ENCODE measurements around the gene RRN3. TPM values are rescaled to one million over a fixed set of nuclear protein-coding genes. Genes with fewer than 3 reads are reported as not detected.
"Not testable (repeated sequence)": the region's sequence is repeated elsewhere in the genome, so short reads cannot be mapped to it uniquely, and the experiment has no call there.

The RRN3 gene
- total and polyA plus RNA-seq, 9 of the 15 experiments (the other 6 are each of a cell fraction or from before 2014, with no cell fraction given), result 22.2 to 49.5 (median 28.4) TPM

DNA sequence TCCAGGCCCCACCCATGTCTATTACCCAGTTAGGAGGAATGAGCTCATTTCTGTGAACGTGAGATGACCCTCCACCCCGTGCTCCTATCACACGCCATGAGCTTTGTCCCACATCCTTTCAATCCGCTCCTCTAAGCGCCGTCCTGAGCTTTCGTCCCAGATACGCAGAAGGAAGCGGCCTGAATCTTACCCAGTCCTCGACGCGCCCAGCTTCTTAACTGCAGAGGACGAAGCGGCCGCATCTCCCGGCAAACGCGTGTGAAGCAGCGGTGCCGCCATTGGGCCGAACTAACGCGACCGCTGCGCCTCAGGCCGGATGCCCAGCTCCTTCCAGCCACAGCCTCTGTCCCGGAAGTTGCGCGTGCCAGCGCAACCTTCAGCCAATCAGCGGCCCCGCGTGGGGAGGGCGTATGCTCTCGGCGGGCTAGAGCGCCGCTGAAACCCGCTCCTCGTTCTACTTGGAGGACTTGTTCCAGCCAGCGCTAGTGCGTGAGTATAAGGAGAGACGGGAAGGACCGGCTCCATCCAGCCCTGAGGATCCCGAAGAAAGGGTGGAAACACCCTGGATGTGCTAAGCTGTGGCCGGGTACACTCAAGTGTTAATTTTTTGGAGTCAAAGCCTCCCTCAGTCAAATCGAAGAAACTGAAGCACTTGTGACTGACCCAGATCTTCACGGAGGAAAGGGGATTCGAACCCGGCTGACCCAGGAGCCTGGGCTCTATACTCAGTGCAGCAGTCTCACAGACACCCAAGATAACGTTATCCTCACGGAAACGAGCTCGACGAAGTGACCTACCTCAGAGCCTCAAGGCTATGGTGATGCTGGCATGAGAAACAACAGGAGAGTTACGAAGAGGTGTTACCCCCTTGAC is at the start of gene RRN3 (continued):
- TF ChIP-seq C11orf30 (IDR thresholded peaks at IDR 0.05; ENCODE audit: low read depth) (peak; percentile 85), FOXM1 (CRISPR knock-in tag; IDR thresholded peaks at IDR 0.05; ENCODE audit: low read depth) (0 out of 2 replicates have a peak, but pooled peaks have one; percentile 44), MTA3 (IDR thresholded peaks at IDR 0.05; ENCODE audit: borderline replicate concordance) (peak; percentile 65; the same call in 1 of the 2 replicates), RBBP5 (IDR thresholded peaks at IDR 0.05; ENCODE audit: borderline replicate concordance, insufficient read depth, low read length, poor library complexity, severe bottlenecking) (peak; percentile 77), NFYB (IDR thresholded peaks at IDR 0.05; ENCODE audit: extremely low read depth, insufficient read length) (peak; percentile 32), NCOR1 (IDR thresholded peaks at IDR 0.05) (peak; percentile 38; the same call in 1 of the 2 replicates), SOX6 (IDR thresholded peaks at IDR 0.05) (peak; percentile 63), MYC (IDR thresholded peaks at IDR 0.05; ENCODE audit: low read depth, low read length) (peak; percentile 88; the same call in 1 of the 2 replicates), CREB1 (IDR thresholded peaks at IDR 0.05) (peak; percentile 64), CREB1 (CRISPR knock-in tag; IDR thresholded peaks at IDR 0.05) (peak; percentile 75), RB1 (IDR thresholded peaks at IDR 0.05; ENCODE audit: low read depth) (peak; percentile 80), POLR2H (tag; IDR thresholded peaks at IDR 0.05; ENCODE audit: low read depth) (peak; percentile 82), ZBTB17 (CRISPR knock-in tag; IDR thresholded peaks at IDR 0.05) (0 out of 2 replicates have a peak, but pooled peaks have one; percentile 73), TBP (optimal IDR thresholded peaks at IDR 0.05; ENCODE audit: low read depth, low read length) (peak; percentile 78), ZNF282 (CRISPR knock-in tag; IDR thresholded peaks at IDR 0.05) (0 out of 2 replicates have a peak, but pooled peaks have one; percentile 71), GTF2E2 (tag; IDR thresholded peaks at IDR 0.05) (peak; percentile 84)
- TF ChIP-seq, protein P1, sequence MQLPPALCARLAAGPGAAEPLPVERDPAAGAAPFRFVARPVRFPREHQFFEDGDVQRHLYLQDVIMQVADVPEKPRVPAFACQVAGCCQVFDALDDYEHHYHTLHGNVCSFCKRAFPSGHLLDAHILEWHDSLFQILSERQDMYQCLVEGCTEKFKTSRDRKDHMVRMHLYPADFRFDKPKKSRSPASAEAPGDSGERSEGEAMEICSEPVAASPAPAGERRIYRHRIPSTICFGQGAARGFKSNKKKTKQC (CRISPR knock-in tag; IDR thresholded peaks at IDR 0.05), result 0 out of 2 replicates have a peak, but pooled peaks have one; percentile 31
- TF ChIP-seq, protein P2, sequence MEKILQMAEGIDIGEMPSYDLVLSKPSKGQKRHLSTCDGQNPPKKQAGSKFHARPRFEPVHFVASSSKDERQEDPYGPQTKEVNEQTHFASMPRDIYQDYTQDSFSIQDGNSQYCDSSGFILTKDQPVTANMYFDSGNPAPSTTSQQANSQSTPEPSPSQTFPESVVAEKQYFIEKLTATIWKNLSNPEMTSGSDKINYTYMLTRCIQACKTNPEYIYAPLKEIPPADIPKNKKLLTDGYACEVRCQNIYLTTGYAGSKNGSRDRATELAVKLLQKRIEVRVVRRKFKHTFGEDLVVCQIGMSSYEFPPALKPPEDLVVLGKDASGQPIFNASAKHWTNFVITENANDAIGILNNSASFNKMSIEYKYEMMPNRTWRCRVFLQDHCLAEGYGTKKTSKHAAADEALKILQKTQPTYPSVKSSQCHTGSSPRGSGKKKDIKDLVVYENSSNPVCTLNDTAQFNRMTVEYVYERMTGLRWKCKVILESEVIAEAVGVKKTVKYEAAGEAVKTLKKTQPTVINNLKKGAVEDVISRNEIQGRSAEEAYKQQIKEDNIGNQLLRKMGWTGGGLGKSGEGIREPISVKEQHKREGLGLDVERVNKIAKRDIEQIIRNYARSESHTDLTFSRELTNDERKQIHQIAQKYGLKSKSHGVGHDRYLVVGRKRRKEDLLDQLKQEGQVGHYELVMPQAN (IDR thresholded peaks at IDR 0.05; ENCODE audit: borderline replicate concordance), result peak; percentile 71; the same call in 1 of the 2 replicates
- not testable (repeated sequence) for TF ChIP-seq FOXM1 (IDR thresholded peaks at IDR 0.05; ENCODE audit: low read depth); MYC (CRISPR knock-in tag; IDR thresholded peaks at IDR 0.05; ENCODE audit: borderline replicate concordance, low read depth)
- TF ChIP-seq, protein P3, sequence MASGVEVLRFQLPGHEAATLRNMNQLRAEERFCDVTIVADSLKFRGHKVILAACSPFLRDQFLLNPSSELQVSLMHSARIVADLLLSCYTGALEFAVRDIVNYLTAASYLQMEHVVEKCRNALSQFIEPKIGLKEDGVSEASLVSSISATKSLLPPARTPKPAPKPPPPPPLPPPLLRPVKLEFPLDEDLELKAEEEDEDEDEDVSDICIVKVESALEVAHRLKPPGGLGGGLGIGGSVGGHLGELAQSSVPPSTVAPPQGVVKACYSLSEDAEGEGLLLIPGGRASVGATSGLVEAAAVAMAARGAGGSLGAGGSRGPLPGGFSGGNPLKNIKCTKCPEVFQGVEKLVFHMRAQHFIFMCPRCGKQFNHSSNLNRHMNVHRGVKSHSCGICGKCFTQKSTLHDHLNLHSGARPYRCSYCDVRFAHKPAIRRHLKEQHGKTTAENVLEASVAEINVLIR (CRISPR knock-in tag; IDR thresholded peaks at IDR 0.05), result peak; percentile 37; the same call in 1 of the 2 replicates
- TF ChIP-seq, protein P4, sequence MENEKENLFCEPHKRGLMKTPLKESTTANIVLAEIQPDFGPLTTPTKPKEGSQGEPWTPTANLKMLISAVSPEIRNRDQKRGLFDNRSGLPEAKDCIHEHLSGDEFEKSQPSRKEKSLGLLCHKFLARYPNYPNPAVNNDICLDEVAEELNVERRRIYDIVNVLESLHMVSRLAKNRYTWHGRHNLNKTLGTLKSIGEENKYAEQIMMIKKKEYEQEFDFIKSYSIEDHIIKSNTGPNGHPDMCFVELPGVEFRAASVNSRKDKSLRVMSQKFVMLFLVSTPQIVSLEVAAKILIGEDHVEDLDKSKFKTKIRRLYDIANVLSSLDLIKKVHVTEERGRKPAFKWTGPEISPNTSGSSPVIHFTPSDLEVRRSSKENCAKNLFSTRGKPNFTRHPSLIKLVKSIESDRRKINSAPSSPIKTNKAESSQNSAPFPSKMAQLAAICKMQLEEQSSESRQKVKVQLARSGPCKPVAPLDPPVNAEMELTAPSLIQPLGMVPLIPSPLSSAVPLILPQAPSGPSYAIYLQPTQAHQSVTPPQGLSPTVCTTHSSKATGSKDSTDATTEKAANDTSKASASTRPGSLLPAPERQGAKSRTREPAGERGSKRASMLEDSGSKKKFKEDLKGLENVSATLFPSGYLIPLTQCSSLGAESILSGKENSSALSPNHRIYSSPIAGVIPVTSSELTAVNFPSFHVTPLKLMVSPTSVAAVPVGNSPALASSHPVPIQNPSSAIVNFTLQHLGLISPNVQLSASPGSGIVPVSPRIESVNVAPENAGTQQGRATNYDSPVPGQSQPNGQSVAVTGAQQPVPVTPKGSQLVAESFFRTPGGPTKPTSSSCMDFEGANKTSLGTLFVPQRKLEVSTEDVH (IDR thresholded peaks at IDR 0.05; ENCODE audit: low read depth, partially characterized antibody), result peak; percentile 43
